Spleen (tissue), 11 donors: ENCODE data around the gene ERG. TPM values are rescaled to one million over a fixed set of nuclear protein-coding genes. Genes with fewer than 3 reads are reported as not detected.

Source experiments
- DNase-seq: peaks from one replicate; pipeline ENCODE4 v3.0.0-alpha.2; 2020
- H3K27ac ChIP-seq, 8 donors: fragments of 200-600 bp; sonication (generic) in 7 of 8; 1 replicate in 4 of 8; 2 replicates in 4 of 8; pipeline versions ENCODE4 v1.5.0 to v1.8.0; 2016 to 2021; ENCODE audit warnings: inconsistent platforms in 4 of 8, mild to moderate bottlenecking in 4 of 8, moderate library complexity in 1 of 8
- H3K27me3 ChIP-seq, 7 donors: fragments of 200-600 bp; sonication (generic) in 6 of 7; replicated peaks in 1 of 7; 1 replicate in 4 of 7; 2 replicates in 3 of 7; pipeline versions ENCODE4 v1.5.0 to v1.8.0; 2016 to 2021; ENCODE audit warnings: inconsistent platforms in 3 of 7, mild to moderate bottlenecking in 1 of 7
- H3K36me3 ChIP-seq, 6 donors: fragments of 200-600 bp; sonication (generic) in 5 of 6; 1 replicate in 4 of 6; 2 replicates in 2 of 6; pipeline versions ENCODE4 v1.5.0 to v1.8.0; 2016 to 2021; ENCODE audit warnings: inconsistent platforms in 2 of 6
- H3K4me1 ChIP-seq, 6 donors: fragments of 200-600 bp; sonication (generic) in 5 of 6; 1 replicate in 3 of 6; 2 replicates in 3 of 6; pipeline versions ENCODE4 v1.5.0 to v1.8.0; 2016 to 2021; ENCODE audit warnings: inconsistent platforms in 3 of 6
- H3K4me3 ChIP-seq, 8 donors: fragments of 200-600 bp; sonication (generic) in 7 of 8; 1 replicate in 4 of 8; 2 replicates in 4 of 8; pipeline versions ENCODE4 v1.5.0 to v1.8.0; 2016 to 2021; ENCODE audit warnings: inconsistent platforms in 4 of 8, mild to moderate bottlenecking in 4 of 8, moderate library complexity in 2 of 8
- H3K9me3 ChIP-seq, 8 donors: fragments of 200-600 bp; sonication (generic) in 7 of 8; 1 replicate in 4 of 8; 2 replicates in 4 of 8; pipeline versions ENCODE4 v1.5.0 to v1.8.0; 2016 to 2021; ENCODE audit warnings: inconsistent platforms in 4 of 8
- CTCF ChIP-seq, 11 experiments: fragments of 200-600 bp in 7 of 11; fragments of 450-650 bp in 4 of 11; sonication (generic) in 4 of 11; IDR thresholded peaks in 8 of 11; conservative IDR thresholded peaks in 3 of 11; 1 replicate in 7 of 11; 2 replicates in 4 of 11; pipeline versions ENCODE4 v1.4.0 to v1.8.0; 2016 to 2021; ENCODE audit warnings: antibody characterized with exemption in 11 of 11, inconsistent platforms in 4 of 11, mild to moderate bottlenecking in 1 of 11
- POLR2A ChIP-seq, 3 donors: fragments of 450-650 bp; IDR thresholded peaks; one replicate each; pipeline ENCODE4 v1.5.1; 2017; ENCODE audit warnings: antibody characterized with exemption in 3 of 3, mild to moderate bottlenecking in 1 of 3
- POLR2AphosphoS5 ChIP-seq, 3 donors: sonication (generic); formaldehyde crosslinking; IDR thresholded peaks; one replicate each; pipeline ENCODE4 v1.5.1; 2017; ENCODE audit warnings: antibody characterized with exemption in 3 of 3
- WGBS, 5 donors: extraction: QIAGEN DNeasy Blood & Tissue Kit in 3 of 5; methylation state at CpG; one replicate each; pipeline versions ENCODE4 v1.1.5 to v1.1.7; 2013 to 2018; 5-methylcytosine and 5-hydroxymethylcytosine counted together
- intact Hi-C: fragments of 100-400 bp; cut with DNase I; formaldehyde crosslinking; loops from one replicate; pipeline ENCODE4 v1.15.0; 2023; ENCODE audit warnings: low total_unique reads
- polyA plus RNA-seq, 3 donors: library from polyadenylated mRNA; stranded (reverse); fragments of 200-250 nt; gene quantifications; one replicate each; pipeline ENCODE4 v1.2.1, GENCODE V29; 2013
- total RNA-seq, 7 donors: library from RNA; depleted of rRNA in 3 of 7; stranded (reverse); fragments of >200 nt in 3 of 7; fragmentation: NEBNext Ultra II Directional in 4 of 7; extraction: Animal tissue kit (Norgen Biotek cat#: 25700) in 4 of 7; gene quantifications; one replicate each; pipeline versions ENCODE4 v1.1.0 to v1.2.1, GENCODE V29; 2016 to 2021
- donor health status: healthy with polysubstance abuse.
- donor health status: DM: no; HTN: no; CAD: no; lungs with moderate emphysema.
- donor health status: DM: no; HTN: no; CAD: no.
- donor health status: Bipolar disorder and iron deficiency.
- donor health status: healthy.
- donor health status: DM: no; HTN: no; CAD: no.
- donor health status: DM: yes; HTN: yes; CAD: no.

ERG gene
- total and polyA plus RNA-seq, 10 donors, result 7.3 to 93.8 (median 57.5) TPM

DNA sequence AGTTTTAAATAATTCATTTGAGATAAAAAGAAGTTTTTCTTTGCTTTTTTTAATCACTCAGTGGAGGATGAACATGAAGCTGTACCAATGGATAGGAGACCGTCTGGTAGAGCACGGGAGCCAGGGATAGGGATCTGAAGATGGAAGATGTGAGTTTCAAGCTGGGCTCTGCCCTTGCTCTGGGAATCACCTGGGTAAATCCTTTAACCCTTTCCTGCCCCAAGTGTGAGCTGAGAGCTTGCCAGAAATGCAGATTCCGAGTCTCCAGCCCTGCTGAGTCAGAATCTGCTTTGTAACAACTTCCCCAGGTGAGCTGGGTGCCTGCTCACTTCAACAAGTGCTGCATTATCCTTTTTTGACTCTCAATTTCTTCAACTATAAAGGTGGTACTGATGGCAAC is 44.1 kb downstream of the ERG start:
- no peak overlapping the region for H3K27ac ChIP-seq
- no peak for TF ChIP-seq POLR2AphosphoS5 (IDR thresholded peaks at IDR 0.05)
- TF ChIP-seq POLR2A (IDR thresholded peaks at IDR 0.05), result no peak
- TF ChIP-seq CTCF (IDR thresholded peaks at IDR 0.05 in 8 of 11, conservative IDR thresholded peaks at IDR 0.05 in 3 of 11), result no peak
- no peaks in the 10 kb centered on the region for H3K36me3 ChIP-seq
- intact Hi-C loops, result no loop called here
- DNase-seq, result no peak
- H3K4me3 ChIP-seq, result no peak overlapping the region
- no peaks in the 10 kb centered on the region for H3K9me3 ChIP-seq
- 46 to 90% (median 50%) methylated on average over 3 of the region's 3 CpGs for WGBS, 5 donors
- H3K27me3 ChIP-seq, result no peaks in the 10 kb centered on the region
- H3K4me1 ChIP-seq, result peaks cover 0 to 2% (median 0%) of the 10 kb centered on the region in 6 donors

- 32 to 54% (median 34%) methylated on average over 5 of the region's 5 CpGs for WGBS, 5 donors
- no peak for DNase-seq
- peak overlapping the region in 3 of 8 donors; percentile 1 to 32 (median 1) for H3K27ac ChIP-seq
- H3K4me3 ChIP-seq, result no peak overlapping the region
- intact Hi-C loops, result no loop called here
- H3K36me3 ChIP-seq, result peaks cover 0 to 16% (median 0%) of the 10 kb centered on the region in 6 donors
- H3K4me1 ChIP-seq, result peaks cover 0 to 31% (median 22%) of the 10 kb centered on the region in 6 donors
- H3K9me3 ChIP-seq, result no peaks in the 10 kb centered on the region
- TF ChIP-seq POLR2A (IDR thresholded peaks at IDR 0.05), result no peak
- no peak for TF ChIP-seq POLR2AphosphoS5 (IDR thresholded peaks at IDR 0.05)
- H3K27me3 ChIP-seq, result no peaks in the 10 kb centered on the region
Observed at GRCh38 chr21:38448671-38449385, 49.4 kb downstream of the ERG start.

DNA sequence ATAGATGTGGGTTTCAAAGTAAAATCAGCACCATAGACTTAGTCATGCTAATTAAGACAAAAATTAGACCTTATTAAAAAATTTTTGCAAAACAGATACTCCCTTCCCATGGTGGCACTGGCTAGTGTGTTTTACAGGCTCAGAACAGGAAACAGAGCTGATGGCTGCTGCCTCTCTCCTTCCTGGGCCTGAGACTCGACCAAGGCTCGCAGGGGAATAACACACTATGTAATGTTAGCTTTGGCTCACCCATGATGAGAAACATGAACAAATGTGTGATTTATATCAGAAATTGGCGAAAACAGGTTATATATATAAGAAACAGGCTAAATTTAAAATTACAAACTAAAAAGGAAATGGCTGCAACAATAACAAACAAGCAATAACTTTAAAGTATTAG is 50.7 kb downstream of the ERG start:
- Histone ChIP-seq H3K9me3 (no peaks in the 10 kb centered on the region), H3K4me3 (no peak overlapping the region), H3K4me1 (peaks cover 0 to 37% (median 23%) of the 10 kb centered on the region in 6 donors), H3K27ac (peak overlapping the region in 1 of 8 donors; percentile 12), H3K36me3 (peaks cover 0 to 17% (median 0%) of the 10 kb centered on the region in 6 donors), H3K27me3 (no peaks in the 10 kb centered on the region)
- intact Hi-C loops, result no loop called here
- no peak for DNase-seq
- 17 to 31% (median 23%) methylated on average over 3 of the region's 3 CpGs for WGBS, 5 donors
- TF ChIP-seq CTCF (IDR thresholded peaks at IDR 0.05 in 8 of 11, conservative IDR thresholded peaks at IDR 0.05 in 3 of 11) (no peak), POLR2A (IDR thresholded peaks at IDR 0.05) (no peak), POLR2AphosphoS5 (IDR thresholded peaks at IDR 0.05) (no peak)

GRCh38 chr21:38444691-38445090 is 53.6 kb downstream of the ERG start:
- TF ChIP-seq CTCF (IDR thresholded peaks at IDR 0.05 in 8 of 11, conservative IDR thresholded peaks at IDR 0.05 in 3 of 11) (no peak), POLR2A (IDR thresholded peaks at IDR 0.05) (no peak), POLR2AphosphoS5 (IDR thresholded peaks at IDR 0.05) (no peak)
- Histone ChIP-seq H3K36me3 (peaks cover 0 to 22% (median 0%) of the 10 kb centered on the region in 6 donors), H3K27me3 (no peaks in the 10 kb centered on the region), H3K27ac (no peak overlapping the region), H3K4me1 (peaks cover 0 to 53% (median 30%) of the 10 kb centered on the region in 6 donors), H3K9me3 (no peaks in the 10 kb centered on the region), H3K4me3 (no peak overlapping the region)
- intact Hi-C loops, result no loop called here
- 65 to 89% (median 83%) methylated on average over 6 of the region's 6 CpGs for WGBS, 5 donors
- no peak for DNase-seq
